SK-N-SH treated with all-trans-retinoic acid at 6 μM for 48 hours (cell line): ENCODE measurements around the gene CROCC2.

Source experiments
- PATZ1 ChIP-seq: fragments of 250-450 bp; sonication (Bioruptor Pico); IDR thresholded peaks from 2 replicates; pipeline ENCODE4 v1.8.0; 2020; ENCODE audit warnings: mild to moderate bottlenecking, moderate library complexity, borderline replicate concordance
- ZC3H10 ChIP-seq: fragments of 250-450 bp; sonication (Bioruptor Pico); IDR thresholded peaks from 2 replicates; pipeline ENCODE4 v1.5.1; 2021; ENCODE audit warnings: mild to moderate bottlenecking, moderate library complexity

- TF ChIP-seq ZC3H10 (CRISPR knock-in tag) (no peak), PATZ1 (CRISPR knock-in tag) (no peak)
Observed at GRCh38 chr2:240954436-240955305, 48.5 kb downstream of the CROCC2 start.
